ENCODE data around the gene GOLGA8T.
"Not testable (repeated sequence)": the region's sequence is repeated elsewhere in the genome, so short reads cannot be mapped to it uniquely, and the experiment has no call there.

Gene GOLGA8T, protein sequence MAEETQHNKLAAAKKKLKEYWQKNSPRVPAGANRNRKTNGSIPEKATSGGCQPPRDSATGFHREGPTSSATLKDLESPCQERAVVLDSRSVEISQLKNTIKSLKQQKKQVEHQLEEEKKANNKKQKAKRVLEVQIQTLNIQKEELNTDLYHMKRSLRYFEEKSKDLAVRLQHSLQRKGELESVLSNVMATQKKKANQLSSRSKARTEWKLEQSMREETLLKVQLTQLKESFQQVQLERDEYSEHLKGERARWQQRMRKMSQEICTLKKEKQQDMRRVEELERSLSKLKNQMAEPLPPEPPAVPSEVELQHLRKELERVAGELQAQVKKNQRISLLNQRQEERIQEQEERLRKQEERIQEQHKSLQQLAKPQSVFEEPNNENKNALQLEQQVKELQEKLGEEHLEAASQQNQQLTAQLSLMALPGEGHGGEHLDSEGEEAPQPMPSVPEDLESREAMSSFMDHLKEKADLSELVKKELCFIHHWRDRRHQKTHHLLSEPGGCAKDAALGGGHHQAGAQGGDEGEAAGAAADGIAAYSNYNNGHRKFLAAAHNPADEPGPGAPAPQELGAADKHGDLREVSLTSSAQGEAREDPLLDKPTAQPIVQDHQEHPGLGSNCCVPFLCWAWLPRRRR

DNA sequence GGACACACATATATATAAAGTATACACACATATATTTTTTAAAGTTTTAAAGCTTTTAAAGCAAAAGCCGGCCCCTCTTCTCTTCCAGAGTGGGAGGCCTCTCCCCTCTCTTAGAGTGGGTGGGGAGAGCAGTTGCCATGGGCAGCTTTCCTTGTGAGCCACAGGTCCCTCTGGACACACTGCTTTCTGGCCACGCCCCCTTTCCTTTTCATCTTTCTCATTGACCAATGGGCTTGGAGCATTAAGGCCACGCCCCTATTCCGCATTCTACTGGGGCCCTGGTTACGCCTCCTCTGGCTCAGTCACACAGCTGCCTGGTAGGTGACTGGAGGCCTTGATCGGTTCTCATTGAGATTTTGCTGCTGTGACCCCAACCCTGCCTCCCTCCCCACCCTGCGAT, at the start of gene GOLGA8T:
GOLGA8T (plus strand) TSS at position 301 of the 400 bp plus-strand sequence; CDS start at position 399, 98 bp downstream.
- DNase-seq (ENCODE audit: low read depth, low spot score) = not testable (repeated sequence)

DNA sequence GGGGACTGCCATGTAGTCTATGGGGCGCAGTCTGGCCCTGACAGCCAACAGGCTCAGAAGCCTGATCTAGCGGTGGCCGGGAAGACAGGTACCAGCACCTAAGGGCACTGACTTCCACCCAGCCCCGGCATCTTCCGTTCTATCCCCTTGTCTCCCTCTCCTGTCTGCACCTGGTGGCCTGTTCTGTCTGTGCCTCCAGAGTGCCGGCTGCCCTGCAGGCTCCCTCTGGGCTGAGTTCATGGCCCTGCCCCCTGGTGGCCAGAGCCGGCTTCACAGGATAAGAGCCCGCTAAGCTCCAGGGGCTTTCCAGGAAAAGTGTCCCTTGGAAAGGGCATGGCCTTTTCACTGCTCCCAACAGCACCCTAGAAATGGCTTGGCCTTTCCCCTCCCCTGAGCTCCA, 37.0 kb upstream of the GOLGA8T start:
- DNase-seq (ENCODE audit: low read depth, low spot score) = not testable (repeated sequence)

DNA sequence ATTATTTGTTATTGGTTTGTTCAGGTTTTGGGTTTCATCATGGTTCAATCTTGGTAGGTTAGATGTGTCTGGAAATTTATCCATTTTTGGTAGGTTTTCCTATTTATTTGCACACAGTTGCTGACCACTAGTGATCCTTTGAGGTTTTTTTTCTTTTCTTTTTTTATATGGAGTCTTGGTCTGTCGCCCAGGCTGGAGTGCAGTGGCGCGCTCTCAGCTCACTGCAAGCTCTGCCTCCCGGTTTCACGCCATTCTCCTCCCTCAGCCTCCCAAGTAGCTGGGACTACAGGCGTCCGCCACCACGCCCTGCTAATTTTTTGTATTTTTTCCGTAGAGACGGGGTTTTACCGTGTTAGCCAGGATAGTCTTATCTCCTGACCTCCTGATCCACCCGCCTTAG, 32.0 kb upstream of the GOLGA8T start:
- DNase-seq (ENCODE audit: low read depth, low spot score) = not testable (repeated sequence)

DNA sequence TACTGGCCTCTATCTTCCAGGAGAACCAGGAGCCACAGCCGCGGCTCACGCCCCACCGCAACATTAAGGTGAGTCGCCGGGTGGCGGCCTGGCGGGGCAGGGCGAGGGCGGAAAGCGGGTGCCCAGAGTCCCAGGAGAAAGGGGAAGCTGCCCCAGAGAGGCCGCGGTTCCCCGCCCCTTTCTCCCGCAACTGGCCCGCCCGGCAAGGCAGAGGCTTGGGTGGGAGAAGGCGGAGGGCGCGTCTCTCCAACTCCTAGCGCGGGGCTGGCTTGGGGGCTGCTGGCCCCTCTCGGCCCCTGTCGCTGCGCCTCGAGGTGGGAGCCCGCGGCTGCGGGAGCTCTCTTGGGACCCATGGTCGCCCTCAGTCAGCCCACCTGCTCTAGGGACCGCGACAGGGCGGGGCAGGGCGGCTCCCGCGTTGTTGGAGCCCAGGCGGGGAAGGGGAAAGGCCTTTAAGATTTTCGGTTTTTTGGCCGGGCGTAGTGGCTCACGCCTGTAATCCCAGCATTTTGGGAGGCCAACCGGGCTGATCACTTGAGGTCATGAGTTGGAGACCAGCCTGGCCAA, 30.8 kb upstream of the GOLGA8T start:
- not testable (repeated sequence) for DNase-seq (ENCODE audit: low read depth, low spot score)

DNA sequence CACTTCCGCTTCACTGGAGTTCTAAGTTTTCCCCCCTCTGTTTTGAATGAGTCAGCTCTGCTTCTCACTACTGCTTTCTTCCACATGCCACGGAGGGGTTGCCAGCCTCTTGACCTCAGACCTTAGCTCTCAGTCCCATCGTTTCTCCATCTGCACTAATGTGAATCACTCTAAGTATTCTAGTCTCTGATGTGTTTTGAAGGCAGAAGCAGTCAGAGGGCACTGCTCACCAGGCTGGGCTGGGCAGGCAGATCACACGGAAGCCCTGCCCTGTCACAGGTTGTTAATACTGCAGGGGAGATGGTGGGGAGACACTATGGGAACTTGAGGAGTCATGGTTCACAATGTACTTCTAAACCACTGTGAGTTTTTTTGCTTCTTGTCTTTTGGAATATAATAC, 24.3 kb upstream of the GOLGA8T start:
- DNase-seq (ENCODE audit: low read depth, low spot score) = not testable (repeated sequence)

GRCh38 chr15:30130066-30130465, 4.8 kb upstream of the GOLGA8T start:
- DNase-seq (ENCODE audit: low read depth, low spot score) = not testable (repeated sequence)

DNA sequence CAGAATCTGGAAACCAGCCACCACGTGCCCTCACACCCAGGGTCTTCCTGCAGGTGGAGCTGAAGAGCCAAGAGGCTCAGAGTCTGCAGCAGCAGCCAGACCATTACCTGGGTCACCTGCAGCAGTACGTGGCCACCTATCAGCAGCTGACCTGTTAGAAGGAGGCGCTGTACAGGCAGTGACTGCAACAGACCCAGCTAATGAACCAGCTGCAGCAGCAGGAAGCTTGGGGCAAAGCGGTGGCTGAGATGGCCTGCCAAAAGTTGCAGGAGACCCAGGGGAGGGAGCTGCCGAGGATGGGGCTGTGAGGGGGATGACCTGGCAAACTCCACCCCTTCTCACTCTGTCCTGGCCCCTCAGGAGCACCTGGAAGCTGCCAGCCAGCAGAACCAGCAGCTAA, 8.4 kb downstream of the GOLGA8T start:
- DNase-seq (ENCODE audit: low read depth, low spot score) = not testable (repeated sequence)

DNA sequence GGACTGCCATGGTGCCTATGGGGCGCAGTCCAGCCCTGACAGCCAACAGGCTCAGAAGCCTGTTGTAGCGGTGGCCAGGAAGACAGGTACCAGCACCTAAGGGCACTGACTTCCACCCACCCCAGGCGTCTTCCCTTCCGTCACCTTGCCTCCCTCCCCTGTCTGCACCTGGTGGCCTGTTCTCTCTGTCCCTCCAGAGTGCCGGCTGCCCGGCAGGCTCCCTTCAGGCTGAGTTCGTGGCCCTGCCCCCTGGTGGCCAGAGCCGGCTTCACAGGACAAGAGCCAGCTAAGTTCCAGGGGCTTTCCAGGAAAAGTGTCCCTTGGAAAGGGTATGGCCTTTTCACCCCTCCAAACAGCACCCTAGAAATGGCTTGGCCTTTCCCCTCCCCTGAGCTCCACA, 15.0 kb downstream of the GOLGA8T start:
- not testable (repeated sequence) for DNase-seq (ENCODE audit: low read depth, low spot score)

DNA sequence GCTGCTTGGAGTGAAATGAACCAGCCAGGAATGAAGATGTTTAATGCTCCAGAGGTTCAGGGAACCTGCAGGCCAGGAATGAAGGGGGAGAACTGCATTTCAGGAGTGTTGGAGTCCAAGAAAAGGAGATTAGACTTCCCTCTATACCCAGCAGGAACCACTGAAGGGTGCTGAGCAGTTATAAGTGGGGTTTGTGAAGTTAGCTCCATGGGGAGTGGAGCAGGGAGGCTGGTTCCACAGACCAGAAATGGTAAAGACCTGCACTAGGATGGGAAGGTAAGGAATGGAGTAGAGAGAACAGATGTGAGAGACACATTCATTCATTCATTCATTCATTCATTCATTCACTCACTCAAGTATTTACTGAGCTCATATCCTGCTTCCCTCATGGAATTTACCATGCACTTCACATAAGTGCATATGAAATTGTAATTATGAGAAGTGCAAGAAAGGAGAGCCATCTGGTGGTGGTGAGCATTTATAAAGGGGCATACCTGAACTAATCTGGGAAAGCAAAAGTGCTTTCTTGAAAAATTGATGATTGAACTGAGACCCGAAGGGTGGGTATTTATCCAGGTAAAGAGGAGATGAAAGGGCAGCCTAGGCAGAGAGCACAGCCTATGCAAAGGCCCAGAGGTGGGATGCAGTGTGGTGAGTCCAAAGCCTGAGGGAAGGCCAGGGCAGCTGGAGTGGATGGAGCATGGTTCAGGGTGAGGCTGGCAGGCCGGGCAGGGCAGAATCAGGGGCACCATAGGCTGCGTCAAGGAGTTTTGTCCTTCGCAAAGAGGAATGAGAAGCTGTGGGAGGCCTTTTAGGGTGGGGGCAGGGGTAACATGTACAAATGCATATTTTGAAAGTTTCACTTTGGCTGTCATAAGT, 27.9 kb downstream of the GOLGA8T start:
- not testable (repeated sequence) for DNase-seq (ENCODE audit: low read depth, low spot score)

DNA sequence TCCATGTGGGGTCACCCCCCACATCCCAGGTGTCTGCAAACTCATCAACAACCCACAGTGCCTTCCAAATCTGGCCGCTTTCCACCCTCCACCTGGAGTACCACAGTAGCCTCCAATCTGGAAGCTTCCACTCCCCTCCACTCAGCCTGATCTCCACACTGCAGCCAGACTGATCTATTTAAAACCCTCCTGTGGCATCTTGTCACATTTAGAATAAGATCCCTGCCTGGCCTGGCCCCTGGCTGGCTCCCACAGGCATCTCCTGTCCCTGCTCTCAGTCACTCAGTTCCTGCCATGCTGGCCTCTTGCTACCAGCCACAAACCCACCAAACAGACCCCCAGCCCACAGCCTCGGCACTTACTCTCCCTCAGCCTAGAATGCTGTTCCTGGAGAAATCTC, 28.9 kb downstream of the GOLGA8T start:
- DNase-seq (ENCODE audit: low read depth, low spot score) = not testable (repeated sequence)

- DNase-seq (ENCODE audit: low read depth, low spot score) = not testable (repeated sequence)
Measured at GRCh38 chr15:30164257-30164656, 29.4 kb downstream of the GOLGA8T start.

GRCh38 chr15:30167403-30167802, 32.6 kb downstream of the GOLGA8T start:
- DNase-seq (ENCODE audit: low read depth, low spot score) = not testable (repeated sequence)

DNA sequence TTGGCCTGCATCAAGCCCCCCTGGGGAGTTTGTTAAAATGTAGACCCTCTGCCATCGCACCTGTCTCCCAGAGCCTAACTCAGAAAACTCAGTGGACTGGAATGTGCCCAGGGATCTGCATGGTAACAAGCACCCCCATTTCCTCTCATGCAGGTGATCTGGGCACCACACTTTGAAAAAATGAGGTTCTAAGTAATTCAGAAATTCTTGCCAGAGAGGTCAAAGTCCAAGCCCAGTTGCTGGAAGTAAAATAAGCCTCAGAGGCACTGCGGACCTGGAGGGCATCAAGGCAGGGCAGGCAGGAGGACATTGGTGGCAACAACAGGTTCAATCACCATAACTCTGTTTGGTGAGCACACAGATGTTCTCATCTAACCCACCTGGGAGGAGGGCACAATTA, 33.0 kb downstream of the GOLGA8T start:
- not testable (repeated sequence) for DNase-seq (ENCODE audit: low read depth, low spot score)

DNA sequence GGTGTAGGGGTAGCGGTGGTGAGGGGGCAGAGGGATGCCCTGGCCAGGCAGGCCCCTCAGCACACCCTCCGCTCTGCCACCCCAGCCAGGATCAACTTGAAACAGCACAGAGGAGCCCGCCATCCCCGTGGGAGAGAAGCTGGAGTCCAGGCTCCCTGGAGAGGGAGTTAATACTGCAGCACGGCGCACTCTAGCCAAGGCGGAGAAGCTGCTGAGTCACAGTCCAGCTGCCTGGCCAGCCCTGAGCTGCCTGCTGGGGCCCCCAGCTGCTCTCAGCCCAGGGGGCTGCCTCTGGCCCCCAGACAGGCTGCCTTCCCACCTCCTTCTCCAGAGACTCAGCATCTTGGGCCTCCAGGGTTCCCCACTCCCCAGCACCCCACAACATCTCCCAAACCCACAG, 36.6 kb downstream of the GOLGA8T start:
- not testable (repeated sequence) for DNase-seq (ENCODE audit: low read depth, low spot score)

- not testable (repeated sequence) for DNase-seq (ENCODE audit: low read depth, low spot score)
Measured at GRCh38 chr15:30173041-30173608, 38.3 kb downstream of the GOLGA8T start.

- DNase-seq (ENCODE audit: low read depth, low spot score) = not testable (repeated sequence)
Measured at GRCh38 chr15:30175291-30175690, 40.4 kb downstream of the GOLGA8T start.

DNA sequence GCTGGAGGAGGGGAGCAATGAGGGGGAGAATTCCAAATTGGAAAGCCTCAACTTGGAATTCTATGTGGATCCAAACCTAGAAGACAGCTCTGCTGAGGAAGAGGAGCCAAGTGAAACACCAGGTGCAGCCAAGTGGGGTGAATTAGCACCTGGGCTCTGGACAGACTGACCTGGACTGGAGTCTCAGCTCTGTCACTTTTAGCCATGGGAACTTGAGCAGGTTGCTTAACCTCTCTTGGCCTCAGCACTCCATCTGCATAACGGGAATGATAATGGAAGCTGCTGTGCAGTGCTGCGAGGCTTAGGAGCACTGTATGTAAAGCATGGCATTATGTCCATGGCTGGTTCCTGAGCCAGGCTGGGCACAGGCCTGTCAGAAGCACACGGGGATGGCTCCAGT, 41.8 kb downstream of the GOLGA8T start:
- DNase-seq (ENCODE audit: low read depth, low spot score) = not testable (repeated sequence)

DNA sequence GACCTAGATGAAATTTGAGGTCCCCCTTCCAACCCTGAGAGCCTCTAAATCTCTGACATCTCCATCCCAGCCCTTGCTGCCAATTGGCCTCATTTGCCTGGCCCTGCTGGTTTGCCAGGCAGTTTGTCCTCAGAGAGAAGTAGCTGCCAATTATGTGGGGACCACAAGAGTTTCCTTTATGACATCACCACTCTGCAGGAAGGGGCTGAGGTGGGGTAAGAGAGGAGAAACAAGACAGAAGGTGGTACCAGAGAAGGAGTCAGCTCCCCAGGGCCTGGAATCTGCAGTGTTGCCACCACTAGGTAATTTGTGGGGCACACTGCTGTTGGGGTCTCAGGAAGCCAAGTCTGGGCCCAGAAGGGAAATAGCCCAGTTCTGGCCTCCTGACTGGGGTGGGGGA, 45.0 kb downstream of the GOLGA8T start:
- DNase-seq (ENCODE audit: low read depth, low spot score) = not testable (repeated sequence)

DNA sequence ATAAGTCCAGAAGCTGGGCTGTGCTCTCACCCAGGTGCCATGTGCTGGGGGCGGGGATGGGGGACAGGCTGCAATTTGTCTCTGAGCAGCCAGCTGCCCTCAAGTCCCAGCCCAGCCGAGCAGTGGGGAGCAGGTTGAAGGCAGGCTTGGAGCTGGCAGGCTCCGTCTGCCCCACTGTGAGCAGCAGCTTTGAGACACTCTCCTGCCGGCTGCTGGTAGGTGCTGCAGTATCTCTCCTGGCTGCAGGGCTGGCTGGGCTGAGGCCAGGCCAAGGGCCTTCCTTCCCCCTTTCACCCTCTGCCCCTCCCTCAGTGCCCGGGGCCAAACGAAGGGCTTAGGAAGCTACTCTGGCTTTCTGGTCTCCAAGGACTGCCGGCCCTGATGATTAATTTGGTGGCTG, 50.6 kb downstream of the GOLGA8T start:
- DNase-seq (ENCODE audit: low read depth, low spot score) = not testable (repeated sequence)

GRCh38 chr15:30187429-30187828, 52.6 kb downstream of the GOLGA8T start:
- not testable (repeated sequence) for DNase-seq (ENCODE audit: low read depth, low spot score)

DNA sequence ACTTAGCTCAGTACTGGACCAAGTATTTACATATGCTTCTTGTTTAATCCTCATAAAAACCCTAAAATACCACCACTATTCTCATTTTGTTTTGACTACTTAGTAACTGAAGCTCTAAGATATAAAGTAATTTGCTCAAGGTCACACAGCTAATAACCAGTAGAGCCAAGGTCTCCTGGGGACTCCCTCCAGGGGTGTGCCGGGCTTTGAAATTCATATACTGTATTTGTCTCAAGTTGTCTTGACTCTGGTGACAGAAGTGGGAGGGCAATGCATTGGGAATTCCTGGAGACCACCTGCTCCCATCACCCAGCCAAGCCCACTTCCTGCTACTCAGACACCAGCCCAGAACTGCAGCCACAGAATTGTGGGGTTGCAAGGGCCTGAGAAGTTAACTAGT, 54.9 kb downstream of the GOLGA8T start:
- not testable (repeated sequence) for DNase-seq (ENCODE audit: low read depth, low spot score)

All from brain pericyte (primary cell).